GM19324 (cell line): ENCODE results near the gene SLFN13.
"Not testable (repeated sequence)": the region's sequence is repeated elsewhere in the genome, so short reads cannot be mapped to it uniquely, and the experiment has no call there.

Experiments used
- ATAC-seq: cut with Tn5 transposase; IDR thresholded peaks from one replicate; pipeline ENCODE4 v1.9.1; 2021; ENCODE audit warnings: mild to moderate bottlenecking, moderate library complexity; ENCODE audit not compliant: unreplicated experiment, low FRiP score

The SLFN13 gene, protein sequence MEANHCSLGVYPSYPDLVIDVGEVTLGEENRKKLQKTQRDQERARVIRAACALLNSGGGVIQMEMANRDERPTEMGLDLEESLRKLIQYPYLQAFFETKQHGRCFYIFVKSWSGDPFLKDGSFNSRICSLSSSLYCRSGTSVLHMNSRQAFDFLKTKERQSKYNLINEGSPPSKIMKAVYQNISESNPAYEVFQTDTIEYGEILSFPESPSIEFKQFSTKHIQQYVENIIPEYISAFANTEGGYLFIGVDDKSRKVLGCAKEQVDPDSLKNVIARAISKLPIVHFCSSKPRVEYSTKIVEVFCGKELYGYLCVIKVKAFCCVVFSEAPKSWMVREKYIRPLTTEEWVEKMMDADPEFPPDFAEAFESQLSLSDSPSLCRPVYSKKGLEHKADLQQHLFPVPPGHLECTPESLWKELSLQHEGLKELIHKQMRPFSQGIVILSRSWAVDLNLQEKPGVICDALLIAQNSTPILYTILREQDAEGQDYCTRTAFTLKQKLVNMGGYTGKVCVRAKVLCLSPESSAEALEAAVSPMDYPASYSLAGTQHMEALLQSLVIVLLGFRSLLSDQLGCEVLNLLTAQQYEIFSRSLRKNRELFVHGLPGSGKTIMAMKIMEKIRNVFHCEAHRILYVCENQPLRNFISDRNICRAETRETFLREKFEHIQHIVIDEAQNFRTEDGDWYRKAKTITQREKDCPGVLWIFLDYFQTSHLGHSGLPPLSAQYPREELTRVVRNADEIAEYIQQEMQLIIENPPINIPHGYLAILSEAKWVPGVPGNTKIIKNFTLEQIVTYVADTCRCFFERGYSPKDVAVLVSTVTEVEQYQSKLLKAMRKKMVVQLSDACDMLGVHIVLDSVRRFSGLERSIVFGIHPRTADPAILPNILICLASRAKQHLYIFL

DNA sequence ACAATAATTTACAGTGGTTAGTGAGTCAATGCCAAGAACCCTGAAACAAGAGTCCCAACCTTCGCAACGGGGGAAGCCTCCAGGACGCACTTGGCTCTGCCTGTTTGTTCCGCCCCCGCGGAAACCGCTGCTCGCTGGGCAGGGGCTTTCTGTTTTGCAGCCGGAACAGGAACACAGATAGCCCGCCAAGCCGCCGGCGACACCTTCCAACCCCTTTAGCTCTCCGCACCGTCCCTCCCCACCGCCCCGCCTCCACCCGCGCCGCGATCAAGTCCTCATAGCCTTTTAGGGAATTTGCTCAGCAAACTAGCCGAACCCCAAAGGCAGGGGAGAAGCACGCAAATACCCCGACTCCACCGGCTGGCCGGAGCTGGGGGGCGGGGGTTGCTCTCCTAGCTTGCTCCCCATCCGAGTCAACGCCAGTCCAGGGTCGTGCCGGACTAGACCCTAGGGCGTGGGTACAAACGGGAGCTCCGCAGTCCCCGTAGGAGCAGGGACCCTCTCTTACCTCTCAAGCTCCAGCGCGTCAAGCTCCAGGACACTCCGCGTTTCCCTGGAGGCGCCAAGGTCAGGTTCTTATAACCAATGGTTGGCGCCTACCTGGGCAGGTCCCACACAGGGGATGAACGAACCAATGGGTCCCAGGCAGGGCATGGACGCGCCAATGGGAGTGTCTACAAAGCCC, at the start of gene SLFN13:
TSS of gene SLFN13 (minus strand) at position 553 of the 685 bp plus-strand sequence. CDS start 3,086 bp downstream, outside the sequence.
- peak; percentile 78 for ATAC-seq

DNA sequence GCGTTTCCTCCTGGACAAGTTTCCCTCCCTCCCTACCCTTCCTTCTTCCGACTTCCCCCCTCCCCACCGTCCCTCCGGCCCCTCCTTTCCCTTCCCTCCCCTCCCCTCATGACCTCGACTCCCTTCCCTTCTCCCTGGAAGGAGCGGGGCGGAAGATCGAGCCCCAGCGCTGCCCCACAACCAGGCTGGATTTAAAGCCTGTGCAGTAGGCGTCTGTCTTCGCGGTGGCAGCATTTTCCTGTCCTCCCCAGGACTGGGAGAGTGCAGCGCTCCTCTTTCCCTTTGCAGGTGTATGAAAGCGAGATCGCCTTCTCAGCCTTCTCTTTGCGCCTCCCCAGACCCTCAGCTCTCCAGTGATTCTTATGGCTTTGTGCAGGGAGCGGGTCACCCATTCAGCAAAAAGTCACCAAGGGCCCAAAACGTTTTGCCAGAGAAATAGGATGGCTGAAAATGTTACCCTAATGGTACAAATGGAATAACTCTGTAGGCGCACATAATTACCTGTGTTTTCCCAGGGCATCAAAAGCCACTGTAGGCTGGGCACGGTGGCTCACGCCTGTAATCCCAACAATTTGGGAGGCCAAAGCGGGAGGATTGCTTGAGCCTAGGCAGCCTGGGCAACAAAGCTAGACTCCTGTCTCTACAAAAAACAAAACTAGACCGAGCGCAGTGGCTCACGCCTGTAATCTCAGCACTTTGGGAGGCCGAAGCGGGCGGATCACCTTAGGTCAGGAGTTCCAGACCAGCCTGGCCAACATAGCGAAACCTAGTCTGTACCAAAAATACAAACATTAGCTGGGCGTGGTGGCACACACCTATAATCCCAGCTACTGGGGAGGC, 48.1 kb upstream of the SLFN13 start:
- no peak for ATAC-seq

DNA sequence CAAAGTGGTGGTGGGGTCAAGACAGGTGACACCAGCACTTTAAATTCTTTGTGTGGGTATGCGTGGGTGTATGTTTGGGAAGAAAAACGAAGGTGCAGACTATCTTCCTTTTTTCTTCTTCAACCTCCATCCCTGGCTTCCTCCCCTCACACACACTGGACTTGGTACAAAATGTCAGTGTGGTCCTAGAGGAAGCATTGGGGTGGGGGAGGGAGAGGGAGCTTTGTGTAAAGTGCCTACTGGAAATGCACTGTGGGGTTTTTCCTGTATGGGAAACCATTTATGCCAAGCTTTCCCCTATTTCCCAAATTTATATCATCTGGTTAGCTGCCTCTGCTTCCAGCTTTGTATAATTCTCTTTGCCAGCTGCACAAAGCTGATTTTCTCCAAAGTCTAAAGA, 44.5 kb upstream of the SLFN13 start:
- ATAC-seq = no peak

DNA sequence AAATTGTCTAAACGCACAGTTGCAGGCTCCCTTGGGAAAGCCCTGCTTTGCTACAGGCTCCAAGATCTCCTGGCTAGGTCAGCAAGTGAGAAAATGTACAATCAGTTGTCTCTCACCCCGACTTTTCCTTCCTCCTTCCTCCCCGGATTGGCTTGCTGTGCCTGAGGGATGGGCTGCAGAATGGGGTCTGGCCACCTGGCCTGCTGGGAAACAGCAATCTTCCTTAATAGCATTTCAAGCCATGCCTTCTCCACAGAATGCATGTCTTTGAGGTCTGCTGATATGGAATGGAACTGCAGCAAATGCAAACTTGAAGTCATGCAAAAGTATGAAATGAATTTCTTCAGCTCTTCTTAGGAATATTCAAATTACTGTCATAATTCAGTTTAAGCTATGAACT, 42.9 kb upstream of the SLFN13 start:
- no peak for ATAC-seq

DNA sequence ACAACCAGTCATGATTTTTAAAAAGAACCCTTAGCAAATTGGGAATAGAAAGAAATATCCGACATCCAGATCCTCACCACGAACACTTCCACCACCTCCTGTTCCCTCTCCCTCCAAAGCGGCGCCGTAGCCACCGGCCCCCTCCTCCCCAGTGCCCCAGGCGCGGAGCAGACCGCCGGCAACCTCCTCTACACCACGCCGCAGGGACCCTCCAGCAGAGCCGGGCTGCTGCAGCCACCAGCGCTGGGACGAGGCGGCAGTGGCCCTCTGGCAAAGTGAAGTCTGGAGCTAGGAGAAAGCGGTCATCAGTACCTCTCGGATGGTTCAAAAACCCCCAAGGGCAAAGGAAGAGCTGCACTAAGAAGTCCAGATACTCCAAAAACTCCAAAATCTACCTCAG, 41.4 kb upstream of the SLFN13 start:
- ATAC-seq = no peak

DNA sequence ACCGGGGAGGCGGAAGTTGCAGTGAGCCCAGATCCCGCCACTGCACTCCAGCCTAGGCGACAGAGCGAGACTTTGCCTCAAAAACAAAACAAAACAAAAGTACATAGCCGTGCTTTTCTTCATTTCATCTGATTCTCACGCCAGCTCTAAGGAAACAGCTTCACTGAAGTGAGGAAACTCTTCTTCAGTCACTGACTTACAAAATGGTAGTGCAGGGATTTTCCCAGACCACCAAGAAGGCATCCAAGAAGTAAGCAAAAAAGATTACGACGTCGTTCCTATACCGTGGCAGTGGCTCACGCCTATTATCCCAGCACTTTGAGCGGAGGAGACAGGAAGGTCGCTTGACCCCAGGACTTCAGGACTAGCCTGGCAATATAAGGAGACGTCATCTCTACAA, 40.4 kb upstream of the SLFN13 start:
- ATAC-seq = no peak

DNA sequence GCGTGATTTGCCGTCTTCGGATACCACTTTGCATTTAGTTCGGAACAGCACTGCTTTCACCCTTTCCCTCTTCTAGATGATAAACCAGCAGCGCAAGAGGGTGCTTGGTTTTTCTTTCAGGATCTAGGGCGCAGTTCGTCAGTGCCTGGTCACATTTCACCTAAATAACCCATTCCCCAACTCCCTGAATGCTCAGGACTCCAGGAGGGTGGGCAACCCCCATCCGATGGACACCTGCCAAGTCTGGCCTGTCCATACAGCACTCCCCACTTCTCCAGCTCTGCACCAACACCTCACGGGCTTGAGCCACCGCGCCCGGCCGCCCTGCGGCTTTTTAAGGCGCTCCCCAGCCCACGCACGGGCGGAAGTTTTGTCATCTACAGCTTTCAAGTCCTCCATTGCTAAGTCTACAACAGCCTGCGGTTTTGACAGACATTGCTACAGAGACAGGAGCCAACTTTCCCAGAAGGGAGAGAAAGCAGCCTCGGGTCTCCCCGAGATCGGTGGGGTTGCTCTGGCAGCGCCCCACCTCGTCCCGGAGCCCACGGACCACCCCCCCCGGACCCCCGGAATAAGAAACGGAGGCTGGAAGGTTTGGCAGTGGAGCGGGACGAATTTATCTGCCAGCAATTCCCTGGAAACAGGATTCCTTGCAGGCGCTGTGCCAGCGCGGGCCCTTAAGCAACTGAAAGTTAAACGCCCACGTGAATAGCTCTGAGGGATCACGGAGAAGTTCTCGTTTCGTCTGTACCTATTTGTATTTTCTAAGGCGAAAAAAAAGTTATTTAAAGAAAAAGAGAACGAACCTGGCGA, 38.6 kb upstream of the SLFN13 start:
- no peak for ATAC-seq

DNA sequence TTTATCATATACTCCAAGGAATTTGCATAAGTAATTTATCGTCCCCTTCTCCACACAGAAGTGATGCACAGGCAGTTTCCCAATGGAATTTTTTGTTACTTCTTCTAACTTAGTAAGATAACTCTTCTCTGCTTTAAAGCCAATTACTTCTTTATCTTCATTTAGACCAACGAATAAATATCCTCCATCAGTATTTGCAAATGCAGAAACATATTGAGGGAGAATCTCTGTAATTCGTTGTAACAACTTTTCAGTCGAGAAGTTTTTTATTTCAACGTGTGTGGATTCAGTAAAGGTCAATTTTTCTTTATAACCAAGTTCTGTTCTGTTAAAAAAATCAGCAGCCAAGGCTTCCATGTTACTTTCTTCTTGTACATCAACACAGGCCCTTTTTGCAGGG, 30.7 kb upstream of the SLFN13 start:
- ATAC-seq = no peak

DNA sequence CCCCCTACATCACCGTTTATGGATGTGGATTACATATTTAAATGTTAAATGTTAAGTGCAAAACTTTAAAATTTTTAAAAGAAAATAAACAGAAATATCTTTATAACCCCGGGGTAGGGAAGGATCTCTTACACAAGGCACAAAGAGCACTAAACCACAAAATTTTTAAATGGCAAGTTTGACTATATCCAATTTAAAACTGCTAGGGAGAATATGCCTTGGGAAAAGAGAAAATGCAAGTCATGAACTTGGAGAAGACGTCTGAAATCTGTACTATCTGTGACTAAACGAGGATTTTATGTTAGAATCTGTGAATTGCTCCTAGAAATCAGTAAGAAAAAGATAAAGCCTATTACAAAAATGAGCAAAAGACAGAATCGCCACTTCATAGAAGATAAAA, 28.7 kb upstream of the SLFN13 start:
- no peak for ATAC-seq

DNA sequence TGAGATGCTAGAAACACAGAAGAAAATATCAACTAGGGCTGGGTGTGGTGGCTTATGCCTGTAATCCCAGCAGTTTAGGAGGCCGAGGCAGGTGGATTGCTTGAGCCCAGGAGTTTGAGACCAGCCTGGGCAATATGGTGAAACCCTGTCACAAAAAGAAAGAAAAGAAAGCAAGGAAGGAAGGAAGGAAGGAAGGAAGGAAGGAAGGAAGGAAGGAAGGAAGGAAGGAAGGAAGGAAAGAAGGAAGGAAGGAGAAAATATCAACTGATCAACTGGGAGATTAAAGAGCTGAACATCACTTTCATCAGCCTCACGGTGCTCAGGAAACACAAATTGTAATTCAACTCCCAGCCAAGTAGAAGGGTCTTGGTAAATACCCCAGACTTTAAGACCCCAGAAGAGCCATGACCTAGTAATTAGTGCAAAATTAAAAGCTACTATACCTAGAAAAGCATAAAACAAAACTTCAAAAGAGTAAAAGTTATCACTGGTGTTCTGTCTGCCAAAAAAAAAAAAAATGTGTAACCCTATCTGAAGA, 27.8 kb upstream of the SLFN13 start:
- ATAC-seq = no peak

DNA sequence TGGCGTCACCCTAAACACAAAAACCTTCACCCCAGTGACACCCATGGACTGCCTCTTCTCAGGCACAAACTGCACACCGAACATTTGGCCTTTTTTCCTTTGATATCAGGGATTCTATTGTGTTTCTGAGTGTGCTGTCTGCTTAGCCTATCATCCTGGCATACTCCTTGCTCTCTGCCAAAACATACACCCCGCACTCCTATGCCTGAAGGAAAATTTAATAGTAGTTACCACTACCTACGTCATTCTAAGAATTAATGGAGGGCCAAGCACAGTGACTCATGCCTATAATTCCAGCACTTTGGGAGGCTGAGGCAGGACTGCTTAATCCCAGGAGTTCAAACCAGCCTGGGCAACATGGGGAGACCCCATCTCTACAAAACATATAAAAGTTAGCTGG, 19.9 kb upstream of the SLFN13 start:
- ATAC-seq = no peak

DNA sequence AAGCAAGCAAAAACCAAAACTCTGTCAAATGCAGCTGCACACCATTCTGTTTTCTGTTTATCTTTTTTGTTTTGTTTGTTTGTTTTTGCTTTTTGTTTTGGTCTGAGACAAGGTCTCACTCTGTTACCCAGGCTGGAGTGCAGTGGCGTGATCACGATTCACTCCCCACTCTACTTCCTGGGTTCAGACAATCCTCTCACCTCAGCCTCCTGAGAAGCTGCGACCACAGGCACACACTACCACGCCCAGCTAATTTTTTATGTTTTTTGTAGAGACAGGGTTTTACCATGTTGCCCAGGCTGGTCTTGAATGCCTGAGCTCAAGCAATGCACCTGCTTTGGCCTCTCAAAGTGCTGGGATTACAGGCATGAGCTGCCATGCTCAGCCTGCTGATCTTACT, 19.3 kb upstream of the SLFN13 start:
- ATAC-seq = no peak

DNA sequence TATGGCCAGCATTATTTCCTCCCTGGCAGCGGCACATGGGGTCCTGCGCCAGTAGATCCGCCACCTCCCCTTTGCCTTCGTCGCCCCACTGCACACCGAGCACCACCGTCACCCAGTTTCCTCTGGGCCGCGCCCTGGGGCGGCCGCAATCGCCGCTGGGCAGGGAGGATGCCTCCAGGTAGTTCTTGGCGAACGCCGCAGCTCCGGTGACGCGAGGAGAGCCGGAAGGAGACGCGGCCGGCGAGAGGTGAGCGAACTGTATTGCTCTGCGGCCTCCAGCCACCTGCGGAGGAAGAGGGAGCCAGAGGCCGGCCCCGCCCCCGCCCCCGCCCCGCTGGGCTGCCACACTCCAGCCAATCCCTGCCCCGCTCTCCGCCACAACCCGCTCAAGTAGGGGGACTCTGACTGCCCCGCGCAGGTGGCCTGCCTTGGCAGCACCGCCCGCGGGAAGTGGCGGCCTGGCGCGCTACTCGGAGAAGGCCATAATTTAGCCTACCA, 11.8 kb upstream of the SLFN13 start:
- peak; percentile 76 for ATAC-seq

DNA sequence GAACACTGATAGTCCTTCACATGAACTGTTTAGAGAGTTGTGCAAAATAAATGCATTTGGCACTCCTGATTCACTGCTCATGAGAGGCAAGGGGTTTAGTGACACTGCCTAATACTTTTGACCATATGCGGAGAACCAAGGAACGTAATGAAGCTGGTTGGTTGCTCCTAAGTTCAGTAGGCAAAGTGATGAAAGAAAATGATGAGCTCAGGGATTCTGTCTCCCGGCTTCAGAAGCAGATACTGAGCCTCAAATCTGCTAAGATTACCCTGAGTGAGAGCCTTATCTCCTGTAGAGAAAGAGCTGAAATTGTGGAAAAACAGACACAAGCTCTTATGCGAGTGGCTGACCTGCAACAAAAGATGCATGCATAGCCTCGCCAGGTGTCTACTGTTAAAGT, 5.5 kb upstream of the SLFN13 start:
- ATAC-seq = not testable (repeated sequence)

DNA sequence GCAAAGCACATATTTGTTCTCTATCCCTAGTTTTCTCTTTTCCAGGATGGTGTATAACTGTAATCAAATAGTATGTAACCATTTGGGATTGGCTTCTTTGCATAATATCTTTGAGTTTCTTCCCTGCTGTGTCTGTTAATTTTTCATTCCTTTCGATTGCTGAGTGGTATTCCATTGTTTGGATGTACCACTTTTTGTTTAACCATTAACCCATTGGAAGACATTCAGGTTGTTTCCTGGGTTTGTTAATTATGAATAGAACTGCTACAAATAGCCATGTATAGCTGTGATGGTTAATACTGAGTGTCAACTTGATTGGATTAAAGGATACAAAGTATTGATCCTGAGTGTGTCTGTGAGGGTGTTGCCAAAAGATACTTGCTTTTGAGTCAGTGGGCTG, 4.6 kb upstream of the SLFN13 start:
- no peak for ATAC-seq

DNA sequence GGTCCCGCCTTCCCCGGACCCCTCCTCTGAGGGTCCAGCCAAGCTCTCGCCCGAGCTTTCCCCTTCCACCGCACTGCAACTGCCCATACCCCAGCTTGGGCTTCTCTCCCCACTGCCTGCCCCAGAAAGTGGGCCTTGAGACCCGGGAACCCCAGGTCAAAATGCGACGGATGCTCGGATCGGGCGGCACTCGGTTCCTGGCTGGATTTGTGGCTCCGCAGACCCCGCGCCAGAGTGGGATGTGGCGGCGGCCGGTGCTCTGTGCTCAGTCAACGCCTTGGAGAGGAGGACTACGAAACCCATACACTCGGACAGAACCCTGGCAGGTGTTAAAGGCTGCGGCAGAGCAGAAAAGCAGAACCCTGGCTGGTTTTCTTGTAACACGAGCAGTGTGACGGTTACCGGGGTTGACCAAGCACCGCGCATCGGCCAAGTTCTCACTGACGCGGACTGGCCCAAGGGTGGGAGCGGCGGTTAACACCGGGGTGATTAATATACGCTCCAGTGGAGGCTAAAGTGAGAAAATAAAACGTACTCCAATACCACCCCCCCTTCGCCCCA, 885 bp upstream of the SLFN13 start:
- no peak for ATAC-seq

DNA sequence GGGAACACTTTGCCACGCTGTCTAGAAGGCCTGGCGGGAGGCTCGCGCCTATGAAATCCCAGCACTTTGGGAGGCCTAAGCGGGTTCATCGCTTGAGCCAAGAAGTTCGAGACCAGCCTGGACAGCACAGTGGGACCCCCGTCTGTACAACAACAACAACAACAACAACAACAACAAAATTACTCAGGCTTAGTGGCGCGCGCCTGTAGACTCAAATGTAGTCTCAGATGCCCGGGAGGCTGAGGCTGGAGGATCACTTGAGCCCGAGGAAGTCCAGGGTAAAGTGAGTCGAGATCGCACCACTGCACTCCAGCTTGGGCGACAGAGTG, 297 bp upstream of the SLFN13 start:
- no peak for ATAC-seq

DNA sequence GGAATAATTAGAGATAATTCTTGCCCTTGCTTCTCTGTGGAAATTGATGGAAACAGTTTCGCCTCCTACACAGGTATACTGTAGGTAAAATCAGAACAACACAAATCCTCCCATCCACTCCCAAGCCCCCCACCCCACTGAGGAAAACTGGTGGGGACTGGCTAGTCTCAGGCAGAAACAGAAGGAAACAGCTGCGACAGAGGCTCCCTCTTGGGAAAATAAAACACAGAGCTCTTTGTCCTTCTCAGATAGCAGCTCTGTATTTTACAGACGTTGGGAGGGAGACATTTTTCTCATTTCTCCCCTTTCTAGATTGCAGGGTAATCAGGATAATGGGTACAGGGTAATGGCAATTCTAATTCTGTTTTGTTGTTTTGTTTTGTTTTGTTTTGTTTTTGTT, 1.1 kb downstream of the SLFN13 start:
- ATAC-seq = no peak

DNA sequence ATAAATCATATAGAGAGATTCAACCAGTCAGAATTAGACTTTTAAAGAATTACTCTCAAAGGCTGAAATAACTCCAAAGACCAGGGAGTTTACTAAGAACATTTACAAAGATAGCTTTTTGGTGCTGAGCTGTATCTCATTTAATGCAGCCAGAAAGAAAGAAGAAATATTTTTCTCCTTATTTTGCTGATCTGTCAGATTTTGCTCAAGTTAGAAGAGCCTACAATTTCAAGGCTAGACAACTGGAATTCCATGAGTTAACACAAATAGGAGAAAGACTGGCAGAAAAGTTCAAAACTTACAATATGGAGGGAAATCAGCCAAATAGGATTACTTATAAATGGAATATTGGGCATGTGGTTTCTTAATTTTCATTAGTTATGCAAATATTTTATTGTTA, 10.1 kb downstream of the SLFN13 start:
- ATAC-seq = no peak
